Myocyte (in vitro differentiated cells): ENCODE results near the gene ELOVL1. TPM values are rescaled to one million over a fixed set of nuclear protein-coding genes. Genes with fewer than 3 reads are reported as not detected.
A peak's percentile ranks its signal among the peaks of the same experiment; 100 is the strongest.
"Not testable (repeated sequence)": the region's sequence is repeated elsewhere in the genome, so short reads cannot be mapped to it uniquely, and the experiment has no call there.

ENCODE experiments used
- DNase-seq: peaks from one replicate; pipeline ENCODE4 v3.0.0-alpha.2; 2012; ENCODE audit warnings: low read depth
- polyA plus RNA-seq: library from polyadenylated mRNA; unstranded; fragments of >200 nt; gene quantifications from one replicate; pipeline ENCODE4 v1.2.1, GENCODE V29; 2012; ENCODE audit warnings: missing spikeins
- total RNA-seq: library from RNA; depleted of rRNA; stranded (reverse); fragments of >200 nt; gene quantifications from 2 replicates; pipeline ENCODE4 v1.2.3, GENCODE V29; 2014

Gene ELOVL1
- 47.3 and 48.2 TPM in 2 replicates for total RNA-seq
- 101 TPM for polyA plus RNA-seq

- DNase-seq, result peak; percentile 87
These were observed at the start of gene ELOVL1 for GRCh38 chr1:43367904-43368645. Gene ELOVL1 (minus strand): TSS chr1:43368011. CDS start chr1:43365609, 2,402 bp downstream.

- no peak for DNase-seq
These were observed 48.1 kb upstream of the ELOVL1 start for GRCh38 chr1:43415901-43416300.

- peak; percentile 44 for DNase-seq
These were observed 46.9 kb upstream of the ELOVL1 start for GRCh38 chr1:43414634-43415223.

- not testable (repeated sequence) for DNase-seq
These were observed 45.6 kb upstream of the ELOVL1 start for GRCh38 chr1:43413426-43413825.

- no peak for DNase-seq
These were observed 42.8 kb upstream of the ELOVL1 start for GRCh38 chr1:43410571-43410970.

- DNase-seq, result no peak
These were observed 38.0 kb upstream of the ELOVL1 start for GRCh38 chr1:43405876-43406234.

- no peak for DNase-seq
These were observed 37.5 kb upstream of the ELOVL1 start for GRCh38 chr1:43405219-43405875.

DNA sequence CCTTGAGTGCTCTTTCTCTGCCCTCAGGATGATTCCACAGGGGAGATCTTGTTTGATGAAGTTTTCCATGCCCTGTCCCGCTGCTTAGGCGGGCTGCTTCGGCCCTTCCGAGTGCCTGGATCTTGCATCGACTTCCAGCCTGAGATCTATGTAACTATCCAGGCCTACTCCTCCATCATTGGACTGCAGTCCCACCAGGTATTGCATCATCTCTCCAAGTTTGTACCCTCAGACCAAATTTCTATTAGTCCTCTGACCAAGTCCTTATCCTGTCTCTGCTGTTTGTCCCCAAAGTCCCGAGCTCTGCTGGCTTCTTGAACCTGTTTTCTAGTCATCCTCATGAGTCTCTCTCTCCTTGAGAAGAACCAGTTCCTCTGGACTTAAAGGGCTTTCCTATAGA lies 36.5 kb upstream of the ELOVL1 start:
- no peak for DNase-seq

GRCh38 chr1:43402089-43402865 lies 34.5 kb upstream of the ELOVL1 start:
- DNase-seq, result no peak

GRCh38 chr1:43400441-43400840 lies 32.6 kb upstream of the ELOVL1 start:
- not testable (repeated sequence) for DNase-seq

GRCh38 chr1:43398227-43398626 lies 30.4 kb upstream of the ELOVL1 start:
- no peak for DNase-seq

- DNase-seq, result no peak
These were observed 28.2 kb upstream of the ELOVL1 start for GRCh38 chr1:43396059-43396458.

GRCh38 chr1:43395523-43395922 lies 27.7 kb upstream of the ELOVL1 start:
- no peak for DNase-seq

DNA sequence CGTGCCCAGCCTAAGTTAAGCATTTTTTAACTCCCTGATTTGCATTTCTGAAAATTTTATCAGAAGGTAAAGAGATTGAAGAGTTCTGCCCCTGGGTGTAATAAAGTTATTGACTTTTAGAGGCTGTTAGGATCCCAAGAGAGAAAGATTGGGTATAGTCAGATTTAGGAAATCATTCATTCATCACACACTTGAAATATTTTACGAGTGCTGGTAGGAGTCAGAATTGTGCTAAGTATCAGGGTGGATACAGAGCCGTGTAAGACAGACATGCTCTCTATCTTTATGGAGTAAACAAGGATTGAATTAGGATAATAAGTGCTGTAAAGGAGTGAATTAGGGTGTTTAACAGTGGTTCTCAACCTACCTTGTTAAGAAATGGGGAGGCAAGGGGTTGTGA lies 24.9 kb upstream of the ELOVL1 start:
- no peak for DNase-seq

- DNase-seq, result peak; percentile 96
These were observed 21.8 kb upstream of the ELOVL1 start, which contains the start of the genes MED8 and SZT2 for GRCh38 chr1:43389326-43390313. Gene MED8 (minus strand): TSS chr1:43389800. CDS start chr1:43389764, 36 bp downstream. Gene SZT2 (plus strand): TSS chr1:43389899. CDS start chr1:43389969, 70 bp downstream.

DNA sequence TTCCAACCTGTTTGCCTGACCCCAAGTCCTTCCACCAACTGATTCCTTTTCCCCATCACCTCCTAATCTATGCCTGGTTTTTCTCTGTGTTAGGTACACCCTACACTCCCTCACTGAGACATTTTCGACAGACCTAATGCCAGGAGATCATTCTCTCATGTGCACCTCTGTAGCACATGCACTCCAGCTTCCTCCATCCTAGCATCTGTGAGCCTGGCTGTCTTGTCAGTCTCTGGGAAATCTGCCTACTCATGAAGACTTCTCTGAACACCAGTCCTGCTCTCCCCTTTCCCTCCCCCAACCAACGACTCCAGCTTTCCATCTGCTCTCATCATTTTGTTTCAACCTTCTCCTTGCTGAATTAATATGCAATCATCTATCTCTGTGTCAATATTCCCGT lies 20.8 kb upstream of the ELOVL1 start:
- no peak for DNase-seq

DNA sequence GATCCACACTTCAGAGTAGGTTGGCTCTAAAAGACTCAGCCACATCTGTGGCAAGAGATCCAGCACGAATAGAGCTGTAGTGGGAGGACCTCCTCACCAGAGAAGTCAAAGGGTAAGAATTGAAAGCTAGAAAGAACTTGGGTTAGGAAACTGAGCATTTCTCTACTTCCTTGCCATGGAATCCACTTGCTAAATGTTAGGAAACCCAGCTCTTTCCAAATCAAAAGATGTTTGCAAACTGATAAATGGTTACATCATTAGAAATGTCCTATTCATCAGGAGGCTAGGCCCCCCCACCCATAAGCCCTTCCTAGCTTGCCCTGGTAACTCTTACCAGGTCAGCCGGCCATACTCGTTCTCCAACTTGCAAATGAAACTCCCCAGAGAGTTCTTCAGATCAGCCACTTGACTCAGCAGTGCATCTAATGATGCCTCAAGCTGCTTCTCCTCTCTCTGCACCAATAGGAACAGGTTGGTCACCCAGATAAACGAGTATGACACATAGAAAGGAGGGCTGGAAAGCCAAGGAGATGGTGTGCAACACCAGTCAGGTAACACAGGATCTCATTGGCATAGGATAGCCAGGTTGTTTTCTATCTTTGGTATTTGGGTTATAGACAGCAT lies 20.3 kb upstream of the ELOVL1 start:
- no peak for DNase-seq

DNA sequence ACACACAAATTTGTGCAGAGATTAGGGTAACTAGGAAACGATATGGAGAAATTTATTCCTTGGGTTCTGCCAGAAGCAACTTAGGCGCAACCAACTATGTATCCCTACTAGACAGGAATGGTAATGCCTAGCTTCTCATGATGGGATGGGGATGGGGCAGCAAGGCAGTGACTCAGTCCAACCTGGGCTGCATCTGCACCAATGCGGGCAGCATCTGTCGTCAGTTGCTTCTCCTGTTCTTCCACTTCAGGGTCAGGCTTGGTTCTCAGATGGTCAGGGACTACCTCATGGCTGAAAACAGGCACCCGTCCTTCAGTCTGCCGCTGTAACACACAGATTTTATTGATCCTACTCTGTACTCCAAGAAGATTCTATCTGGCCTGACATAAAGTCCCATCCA lies 18.9 kb upstream of the ELOVL1 start:
- DNase-seq, result no peak

GRCh38 chr1:43383449-43383848 lies 15.6 kb upstream of the ELOVL1 start:
- peak; percentile 72 for DNase-seq
